HG02840 (cell line): ENCODE results near the gene CLRN3.

Experiments
- ATAC-seq: cut with Tn5 transposase; IDR thresholded peaks from one replicate; pipeline ENCODE4 v1.9.1; 2021; ENCODE audit warnings: mild to moderate bottlenecking, moderate library complexity, moderate number of reproducible peaks; ENCODE audit not compliant: unreplicated experiment, low FRiP score

The CLRN3 gene, protein sequence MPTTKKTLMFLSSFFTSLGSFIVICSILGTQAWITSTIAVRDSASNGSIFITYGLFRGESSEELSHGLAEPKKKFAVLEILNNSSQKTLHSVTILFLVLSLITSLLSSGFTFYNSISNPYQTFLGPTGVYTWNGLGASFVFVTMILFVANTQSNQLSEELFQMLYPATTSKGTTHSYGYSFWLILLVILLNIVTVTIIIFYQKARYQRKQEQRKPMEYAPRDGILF

DNA sequence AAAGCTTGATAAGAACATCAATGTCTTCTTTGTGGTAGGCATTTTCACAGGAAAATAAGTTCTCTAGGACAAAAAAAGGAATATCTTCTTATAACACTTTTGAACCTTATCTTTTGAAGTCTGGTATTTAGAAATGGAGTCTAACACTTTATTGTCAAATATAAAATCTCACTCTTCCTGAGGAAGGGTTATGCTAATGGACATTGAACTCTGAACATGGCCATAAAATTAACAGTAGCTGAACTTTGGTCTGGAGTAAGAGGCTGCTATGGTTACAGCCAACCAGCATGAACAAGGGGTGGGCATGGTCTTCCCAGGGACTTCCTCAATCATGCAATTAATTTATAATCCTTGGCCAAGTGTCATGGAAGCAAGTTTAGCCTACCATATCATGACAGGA is at the start of gene CLRN3:
TSS of gene CLRN3 (minus strand) at position 199 of the 400 bp plus-strand sequence. CDS start at position 42, 157 bp downstream.
- ATAC-seq: no peak

DNA sequence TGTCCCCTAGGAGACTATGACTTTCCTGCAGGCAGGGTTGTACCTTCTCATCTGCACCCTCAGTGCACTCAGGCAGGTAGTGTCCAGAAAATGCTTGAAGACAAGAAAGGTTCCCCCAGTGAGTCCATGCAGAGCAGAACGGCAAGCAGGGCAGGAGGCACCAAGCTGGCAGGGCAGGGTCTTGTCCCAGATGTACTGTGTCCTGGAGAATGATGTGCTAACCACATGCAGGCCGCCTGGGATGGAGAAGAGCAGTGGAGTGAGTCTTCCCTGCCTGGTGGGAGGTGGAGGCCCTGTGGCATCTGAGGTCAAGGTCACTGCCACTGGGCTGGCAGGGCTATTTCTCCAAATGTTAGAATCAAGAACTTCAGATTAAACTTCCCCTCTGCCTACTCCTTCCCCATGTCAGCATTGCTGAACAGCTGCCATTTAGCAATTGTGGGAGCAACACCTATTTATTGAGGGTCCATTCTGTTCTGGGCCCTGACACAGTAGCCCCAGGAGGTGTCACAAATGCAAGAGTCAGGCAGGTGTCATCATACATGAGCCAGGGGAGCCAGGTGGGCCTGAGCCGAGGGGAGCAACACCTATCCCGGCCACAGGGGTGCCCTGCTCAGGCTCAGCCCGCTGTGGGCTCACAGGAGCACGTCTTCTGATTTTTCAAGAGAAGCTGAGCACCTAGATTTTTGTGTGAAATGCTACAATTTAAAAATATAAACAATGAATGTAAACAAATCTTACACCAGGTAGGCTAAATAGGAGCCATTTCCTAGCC is 48.3 kb upstream of the CLRN3 start:
- no peak for ATAC-seq

DNA sequence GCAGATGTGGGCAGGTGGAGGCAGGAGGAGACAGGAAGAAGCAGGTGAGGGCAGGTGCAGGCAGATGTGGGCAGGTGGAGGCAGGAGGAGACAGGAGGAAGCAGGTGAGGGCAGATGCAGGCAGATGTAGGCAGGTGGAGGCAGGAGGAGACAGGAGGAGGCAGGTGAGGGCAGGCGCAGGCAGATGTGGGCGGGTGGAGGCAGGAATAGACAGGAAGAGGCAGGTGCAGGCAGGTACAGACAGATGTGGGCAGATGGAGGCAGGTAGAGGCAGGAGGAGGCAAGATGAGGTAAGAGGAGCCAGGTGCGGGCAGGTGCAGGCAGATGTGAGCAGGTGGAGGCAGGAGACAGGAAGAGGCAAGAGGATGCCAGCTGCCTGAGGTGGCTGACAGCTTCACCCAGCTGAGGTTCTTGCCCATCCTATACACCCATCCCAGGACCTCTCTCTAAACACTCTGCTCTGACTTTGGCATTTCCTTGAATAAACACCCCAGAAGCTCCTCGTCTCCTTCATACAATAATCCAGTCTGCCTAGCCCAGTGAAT is 47.1 kb upstream of the CLRN3 start:
- no peak for ATAC-seq

DNA sequence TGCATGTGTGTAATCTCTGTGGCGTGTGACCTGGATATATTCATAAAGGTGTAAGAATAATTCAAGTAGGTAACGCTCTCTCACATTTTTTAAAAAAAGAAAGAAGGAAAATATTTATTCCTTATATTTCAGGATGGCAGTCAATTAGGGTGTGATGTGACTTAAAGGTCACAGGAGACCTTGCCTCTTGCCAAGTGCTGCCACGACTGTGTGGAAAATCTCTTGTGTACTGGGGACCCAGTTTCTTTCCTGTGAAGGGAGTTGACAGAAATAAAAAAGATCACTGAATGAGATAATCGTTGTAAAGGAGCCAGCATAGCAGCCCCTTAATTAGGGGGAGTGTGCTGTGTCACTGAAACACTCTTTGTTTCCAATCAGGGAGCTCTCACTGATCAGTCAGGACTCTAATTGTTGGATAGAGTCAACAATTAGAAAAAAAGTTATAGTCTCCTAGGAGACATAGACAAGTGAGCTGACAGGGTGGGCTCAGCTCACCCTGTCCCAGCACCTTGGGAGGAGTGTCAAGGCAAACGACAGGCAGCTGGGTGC is 45.2 kb upstream of the CLRN3 start:
- ATAC-seq: no peak

DNA sequence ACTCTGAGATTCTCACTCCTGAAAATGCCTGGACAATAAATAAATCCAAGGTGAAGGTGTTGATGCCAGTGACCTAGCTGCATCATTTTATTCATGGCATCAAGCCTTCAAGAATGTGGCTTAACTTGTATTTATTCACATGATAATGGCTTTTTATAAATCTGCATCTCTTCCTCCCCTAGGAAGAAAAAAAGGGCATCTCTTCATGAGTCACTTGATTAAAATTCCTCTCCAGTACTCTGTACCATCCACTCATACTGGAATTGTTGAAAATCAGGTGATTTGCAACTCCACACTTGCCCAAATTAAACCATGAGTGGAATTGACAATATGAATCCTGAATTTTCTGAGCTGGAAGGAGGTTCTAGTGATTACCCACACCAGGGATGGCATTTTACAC is 44.3 kb upstream of the CLRN3 start:
- ATAC-seq: no peak

DNA sequence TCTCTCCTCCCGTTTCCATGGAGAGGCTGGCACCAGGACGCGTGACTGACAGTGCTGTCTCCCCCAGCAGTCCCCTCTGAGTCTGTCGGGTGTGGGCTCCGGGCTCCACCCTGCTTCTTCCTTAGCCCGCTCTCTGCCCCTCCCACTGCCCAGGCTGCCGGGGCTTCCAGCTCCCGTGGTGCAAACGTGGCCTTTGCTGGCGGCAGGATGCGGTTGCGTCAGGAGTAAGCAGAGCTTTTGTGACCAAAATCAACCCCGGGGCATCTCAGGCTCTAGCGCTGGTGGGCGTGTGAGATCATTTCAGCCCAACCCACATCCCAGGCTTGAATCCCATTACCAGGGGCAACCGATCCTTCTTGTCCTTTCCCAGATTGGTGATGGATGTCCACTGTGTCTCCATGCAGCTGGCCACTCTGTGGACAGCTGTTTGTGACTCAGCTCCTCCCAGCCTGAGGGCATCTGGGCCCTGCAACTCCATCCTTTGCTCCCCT is 42.4 kb upstream of the CLRN3 start:
- no peak for ATAC-seq

DNA sequence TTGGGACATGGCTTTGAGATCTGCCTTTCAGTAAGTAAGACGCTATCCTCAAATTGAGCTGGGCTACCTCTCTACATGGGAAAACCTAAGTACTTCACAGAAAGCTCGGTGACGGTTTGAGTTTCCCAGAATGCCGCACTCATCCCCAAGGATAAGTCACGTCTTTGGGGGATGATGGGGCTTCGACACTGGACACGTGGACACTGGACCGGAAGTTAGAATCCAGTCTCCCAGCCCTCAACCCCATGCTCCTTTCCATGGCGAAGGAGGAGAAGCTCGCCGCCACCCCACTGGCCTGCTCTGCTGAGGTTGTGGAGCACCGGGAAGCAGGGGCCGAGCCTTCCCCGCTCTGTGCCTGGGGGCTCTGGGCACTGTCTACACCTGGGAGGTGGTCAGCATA is 41.6 kb upstream of the CLRN3 start:
- ATAC-seq: no peak

DNA sequence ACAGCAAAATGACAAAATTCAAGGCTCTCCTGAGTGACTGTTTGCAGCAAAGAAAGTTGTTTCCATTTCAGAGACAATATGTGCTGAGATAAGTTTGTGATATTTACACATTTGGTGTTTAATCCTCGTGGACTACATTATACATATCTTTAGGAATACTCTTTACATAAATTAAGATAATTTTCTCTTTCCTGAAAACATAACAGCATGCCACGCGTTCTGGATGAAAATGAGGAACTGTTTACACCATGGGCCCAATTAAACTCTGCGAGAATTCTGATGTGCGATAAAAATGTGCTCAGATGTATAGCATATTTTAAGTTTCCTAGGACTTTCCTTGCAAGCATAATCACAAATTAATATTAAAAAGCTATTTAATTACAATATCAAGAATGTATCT is 40.5 kb upstream of the CLRN3 start:
- ATAC-seq: no peak

DNA sequence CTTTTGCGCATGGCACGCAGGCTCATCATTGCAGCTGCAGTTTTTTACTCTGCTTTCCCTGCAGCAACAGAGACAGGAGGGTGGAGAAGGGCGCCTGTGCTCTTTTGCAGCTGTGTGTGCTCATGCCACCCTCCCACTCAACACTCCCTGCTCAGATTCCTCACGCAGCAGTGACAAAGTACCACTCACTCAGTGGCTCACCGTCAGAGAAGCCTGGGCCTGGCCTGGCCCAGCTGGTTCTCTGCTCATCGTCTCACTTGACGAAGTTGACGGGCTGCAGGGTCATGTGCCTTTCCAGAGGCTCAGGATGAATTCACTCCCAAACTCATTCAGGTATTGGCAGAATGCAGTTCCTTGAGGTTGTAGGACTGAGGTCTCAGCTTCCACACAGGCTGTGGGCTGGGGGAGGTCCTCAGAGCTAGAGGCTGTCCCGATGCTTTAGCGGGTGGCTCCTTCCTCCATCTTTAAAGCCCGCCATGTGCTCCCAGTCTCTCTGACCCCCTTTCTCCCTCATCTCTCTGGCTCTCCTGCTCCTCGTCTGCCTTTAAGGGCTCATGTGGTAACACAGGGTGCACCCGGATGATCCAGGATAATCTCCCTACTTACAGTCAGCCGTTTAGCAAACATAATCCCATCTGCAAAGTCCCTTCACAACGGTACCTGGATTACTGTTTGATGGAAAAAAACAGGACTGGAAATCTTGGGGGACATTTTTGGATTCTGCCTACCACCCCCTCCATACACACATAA is 40.0 kb upstream of the CLRN3 start:
- ATAC-seq: no peak

DNA sequence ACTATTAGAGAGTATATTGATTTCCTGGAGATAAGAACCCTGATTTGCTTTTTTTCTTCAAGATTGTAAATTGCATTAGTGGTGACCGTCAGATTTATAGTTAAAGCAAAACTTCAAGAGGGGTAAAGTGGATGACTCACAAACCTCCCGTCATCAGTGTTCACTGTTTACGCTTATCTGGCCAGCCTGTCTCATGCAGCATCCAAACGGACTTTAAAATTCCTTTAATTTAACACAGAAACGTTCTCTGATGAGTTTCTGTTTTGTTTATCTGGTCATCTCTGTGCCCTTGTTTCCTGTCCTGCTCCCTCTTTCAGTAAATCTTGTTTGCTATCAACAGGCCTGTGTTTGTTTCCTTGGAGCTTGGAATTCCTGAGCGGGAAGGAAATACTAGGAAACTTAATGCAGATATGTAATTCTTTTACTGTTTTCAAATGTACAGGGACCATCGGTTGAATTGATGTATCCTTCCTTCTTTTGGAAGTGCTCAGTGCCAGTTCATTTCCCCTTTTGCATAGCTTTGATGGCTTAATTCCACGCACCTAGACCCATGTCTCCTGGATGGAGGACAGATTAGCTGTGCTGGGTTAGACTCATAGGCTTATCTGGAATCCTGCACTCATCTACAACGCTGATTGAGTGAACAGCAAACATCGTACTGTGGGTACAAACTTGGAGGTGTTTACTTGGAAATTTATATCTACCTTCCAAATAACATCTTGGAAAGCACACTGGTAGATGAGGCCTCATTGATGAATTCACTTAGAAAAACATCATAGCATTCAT is 35.5 kb upstream of the CLRN3 start:
- ATAC-seq: no peak

DNA sequence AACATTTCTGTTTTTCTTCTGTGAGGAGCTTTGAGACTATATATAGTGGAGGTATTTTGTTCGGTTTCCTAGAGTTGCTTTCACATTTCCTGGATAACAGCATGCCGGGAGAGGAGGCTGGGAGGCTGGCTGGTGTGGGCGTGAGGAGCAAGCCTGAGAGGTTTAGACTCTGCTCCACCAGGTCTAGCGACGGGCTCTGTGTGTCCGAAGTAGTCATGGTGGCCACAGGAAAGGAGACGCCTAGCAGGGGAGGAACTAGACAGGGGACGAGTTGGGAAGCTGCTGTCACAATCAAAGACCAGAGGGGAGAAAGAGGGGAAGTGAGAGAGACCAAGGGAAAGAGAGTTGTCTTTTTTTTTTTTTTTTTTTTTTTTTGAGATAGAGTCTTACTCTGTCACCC is 33.7 kb upstream of the CLRN3 start:
- ATAC-seq: no peak

DNA sequence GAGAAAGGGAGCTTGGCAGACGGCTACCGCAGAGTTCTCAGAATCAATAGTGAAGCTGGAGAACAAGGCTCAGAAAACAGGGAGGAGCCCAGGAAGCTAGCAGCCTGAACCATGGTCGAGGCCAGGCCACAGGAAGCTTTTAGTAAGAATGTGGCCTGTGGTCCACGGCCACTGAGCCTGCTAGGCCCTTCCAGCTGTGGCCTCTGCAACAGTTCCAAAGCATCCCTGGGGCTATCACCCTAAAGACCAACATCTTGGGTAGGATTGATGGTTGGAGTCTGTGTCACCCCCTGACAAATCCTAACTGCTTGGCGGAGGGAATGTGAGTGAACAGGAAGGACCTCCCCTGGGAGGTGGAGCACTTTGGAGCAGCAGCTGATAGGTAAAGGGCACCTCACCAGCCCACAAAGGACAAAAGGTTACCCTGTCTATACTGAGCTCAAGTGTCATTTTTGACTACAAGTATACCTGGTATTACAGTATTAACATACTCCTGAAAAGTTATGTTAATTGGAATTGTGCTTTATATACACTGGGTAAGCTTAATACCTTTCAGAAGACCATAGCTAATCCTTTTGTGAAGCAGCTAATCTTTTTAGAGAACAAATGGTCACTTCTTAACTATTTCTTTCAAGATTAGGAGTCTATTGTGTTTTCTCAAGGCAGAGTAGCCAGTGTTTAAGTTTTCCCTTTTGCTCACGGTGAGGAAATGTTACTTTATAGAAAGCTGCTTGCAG is 32.9 kb upstream of the CLRN3 start:
- no peak for ATAC-seq

DNA sequence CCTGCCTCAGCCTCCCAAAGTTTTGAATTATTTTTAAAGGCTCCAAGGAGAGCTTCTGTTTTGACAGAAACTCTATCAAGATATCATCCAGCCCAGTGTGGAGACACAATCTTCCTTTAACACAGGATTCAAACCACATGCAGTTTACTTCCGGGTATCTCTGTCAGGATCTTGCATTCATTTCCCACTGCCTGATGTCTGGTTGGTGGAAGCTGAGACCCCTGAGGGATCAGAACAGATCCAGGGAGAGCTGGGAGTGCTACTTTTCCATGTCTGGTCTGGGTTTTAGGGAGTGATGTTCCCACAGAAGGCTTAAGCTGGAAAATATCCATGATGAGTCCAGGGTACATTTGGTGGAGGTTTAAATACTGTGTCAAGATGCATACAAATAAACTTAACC is 30.9 kb upstream of the CLRN3 start:
- ATAC-seq: no peak

DNA sequence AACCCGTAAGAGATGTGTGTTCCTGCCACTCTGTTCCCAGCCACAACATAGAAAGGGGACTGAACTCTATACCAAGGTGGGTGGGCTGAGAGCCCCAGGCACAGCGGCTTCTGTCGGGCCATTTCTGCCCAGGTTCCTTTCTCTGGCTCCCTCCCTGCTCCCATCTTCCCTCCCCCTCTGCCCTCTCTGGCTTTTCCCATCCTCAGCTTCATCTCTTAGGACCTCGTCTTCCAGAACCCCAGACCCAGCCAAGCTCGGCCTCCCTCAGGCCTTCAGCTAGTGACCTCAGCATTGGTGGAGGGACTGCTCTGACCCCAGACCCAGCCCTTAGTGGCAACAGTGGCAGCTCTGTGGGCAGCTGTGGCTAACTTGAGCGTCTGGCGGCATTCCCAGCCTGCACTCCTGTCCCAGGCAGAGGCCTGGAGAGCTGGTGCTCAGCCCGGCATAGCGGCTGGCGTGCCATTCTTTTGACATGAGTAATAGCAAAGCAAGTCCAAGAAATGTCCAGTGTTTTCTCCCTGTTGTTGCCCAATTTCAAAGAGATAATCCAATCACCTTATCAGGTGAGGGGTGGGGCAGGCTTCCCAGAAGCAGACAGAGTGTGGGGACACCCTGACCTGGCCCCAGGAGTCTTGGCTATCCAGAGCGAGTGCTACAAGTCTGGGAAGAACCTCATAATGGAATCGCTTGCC is 30.1 kb upstream of the CLRN3 start:
- no peak for ATAC-seq

DNA sequence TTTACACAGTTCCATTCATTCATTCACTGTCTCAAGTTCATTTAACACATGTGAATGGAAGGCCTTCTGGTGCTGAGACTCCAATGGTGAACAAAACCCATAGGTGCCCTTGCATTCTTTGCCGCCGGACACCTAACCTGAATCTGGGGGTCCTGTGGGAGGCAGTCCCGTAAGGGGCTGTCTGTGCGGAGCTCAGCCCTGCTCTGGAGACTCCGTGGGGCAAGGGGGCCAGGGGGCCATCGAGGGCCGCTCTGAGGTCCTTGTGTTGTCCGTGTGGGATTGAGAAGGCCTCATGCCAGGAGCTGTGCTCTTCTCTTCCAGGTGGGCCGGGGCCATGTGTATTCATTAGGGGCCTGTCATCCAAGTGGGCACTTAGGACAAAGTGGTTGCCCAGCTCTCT is 29.5 kb upstream of the CLRN3 start:
- ATAC-seq: no peak

DNA sequence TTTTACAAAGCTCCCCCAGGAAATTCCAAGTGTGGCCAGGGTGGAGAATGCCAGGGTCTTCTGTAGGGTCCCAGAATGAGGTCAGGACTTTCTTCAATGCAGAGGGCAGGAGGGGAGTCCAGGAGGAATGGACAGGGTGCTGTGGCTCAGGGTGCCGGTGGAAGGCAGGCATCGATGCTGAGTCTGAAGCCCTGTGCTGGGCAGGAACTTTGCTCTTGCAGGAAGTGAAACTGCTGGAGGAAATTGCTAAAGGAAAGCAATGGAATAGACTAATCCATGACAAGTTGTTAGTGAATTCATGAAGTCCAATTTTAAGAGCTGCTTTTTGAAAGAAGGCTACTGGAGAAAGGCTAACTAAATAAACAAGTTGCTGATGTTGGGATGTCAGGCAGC is 29.0 kb upstream of the CLRN3 start:
- ATAC-seq: no peak

DNA sequence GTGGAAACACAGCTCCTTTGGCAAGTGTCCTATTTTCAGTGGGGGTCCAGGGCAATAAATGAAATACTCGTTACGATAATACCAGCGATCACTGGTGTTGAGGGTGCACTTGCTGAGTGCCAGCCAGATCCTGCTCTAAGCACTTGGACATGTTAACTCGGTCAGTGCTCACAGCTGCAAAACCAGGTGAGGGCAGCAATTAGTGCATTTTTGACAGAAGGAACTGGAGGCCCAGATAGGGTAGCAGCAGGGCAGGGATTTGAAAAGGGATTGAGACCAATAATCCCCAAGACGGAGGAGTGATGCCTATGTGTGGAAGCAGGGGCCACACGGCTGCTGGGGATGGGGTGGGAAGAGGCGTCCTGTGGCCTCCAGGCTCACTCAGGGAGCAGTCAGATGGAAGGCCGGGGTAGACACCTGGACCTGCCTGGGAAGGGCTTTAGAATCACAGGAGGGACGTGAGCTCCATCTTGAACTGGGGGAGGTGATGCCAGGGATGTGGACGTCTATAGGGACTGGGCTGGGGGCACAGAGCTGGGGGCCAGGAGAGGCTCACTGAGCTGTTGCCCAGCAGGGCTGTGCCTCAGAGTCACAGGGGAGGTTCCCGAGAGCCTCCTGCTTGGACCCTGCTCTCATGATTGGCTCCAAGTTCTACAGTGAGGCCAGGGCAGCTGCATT is 28.5 kb upstream of the CLRN3 start:
- no peak for ATAC-seq
